ENCODE measurements around the gene UBE2E2. TPM values are rescaled to one million over a fixed set of nuclear protein-coding genes. Genes with fewer than 3 reads are reported as not detected.

UBE2E2 gene
- total RNA-seq, 2 experiments from 2014 or later, result 41.1 to 48.8 TPM

- Histone ChIP-seq H3K4me1 (ENCODE audit: insufficient read depth, low read length, poor library complexity, severe bottlenecking) (no peaks in the 10 kb centered on the region), H3K9me2 (ENCODE audit: insufficient read depth, low read length) (no peaks in the 10 kb centered on the region), H3K27ac (ENCODE audit: low read depth, low read length, poor library complexity, severe bottlenecking) (no peak overlapping the region), H3K79me2 (ENCODE audit: insufficient read depth, low read depth, low read length) (peaks cover 73% of the 10 kb centered on the region), H3K4me3 (ENCODE audit: low read depth, low read length, poor library complexity, severe bottlenecking) (no peak overlapping the region), H3K9me3 (ENCODE audit: low read length) (0 out of 2 replicates have a peak, but pooled peaks cover 3% of the 10 kb centered on the region), H4K20me1 (ENCODE audit: insufficient read depth, low read length) (0 out of 2 replicates have a peak, but pooled peaks cover 12% of the 10 kb centered on the region), H3K36me3 (ENCODE audit: insufficient read depth, low read length) (no peaks in the 10 kb centered on the region), H2AFZ (ENCODE audit: low read length) (no peak overlapping the region), H3K4me2 (ENCODE audit: low read length) (no peak overlapping the region)
- POLR2A ChIA-PET, result interaction anchor here (1.3 to 2.0 kb wide), 7 partner anchors 7 to 22 kb away, joined by 4 to 10 read pairs (median 6); no protein-coding TSS in a partner anchor
- CTCF ChIA-PET (ENCODE audit: unreplicated experiment), result no interaction called here
- TF ChIP-seq EZH2phosphoT487 (IDR thresholded peaks at IDR 0.05; ENCODE audit: borderline replicate concordance, low read depth, low read length) (no peak), CTCF (conservative IDR thresholded peaks at IDR 0.05; ENCODE audit: low read length) (no peak)
- intact Hi-C loops (cut with micrococcal nuclease; ENCODE audit: unreplicated experiment), result no loop called here
- no peak for DNase-seq (ENCODE audit: low spot score)
- no TSS peak for BruUV-seq (replicated peaks)
Observed at GRCh38 chr3:23241256-23241655, 38.1 kb downstream of the UBE2E2 start.

DNA sequence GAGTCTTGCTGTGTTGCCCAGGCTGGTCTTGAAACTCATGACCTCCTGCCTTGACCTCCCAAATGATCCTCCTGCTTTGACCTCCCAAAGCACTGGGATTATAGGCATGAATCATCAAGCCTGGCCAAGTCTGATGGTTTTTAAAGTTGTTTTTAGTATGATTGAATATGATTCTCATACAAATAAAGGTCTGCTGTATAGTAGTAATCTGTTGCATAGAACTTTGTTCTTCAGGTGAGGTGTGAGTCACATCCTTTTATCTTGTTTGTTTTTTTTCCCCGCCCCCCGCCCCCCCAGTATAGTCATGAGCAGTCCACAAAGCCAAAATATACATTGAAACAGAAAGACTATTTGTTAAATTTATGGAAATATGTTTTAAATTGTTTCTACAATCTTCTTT is 39.0 kb downstream of the UBE2E2 start:
- Histone ChIP-seq H3K36me3 (ENCODE audit: insufficient read depth, low read length) (no peaks in the 10 kb centered on the region), H3K4me3 (ENCODE audit: low read depth, low read length, poor library complexity, severe bottlenecking) (no peak overlapping the region), H3K79me2 (ENCODE audit: insufficient read depth, low read depth, low read length) (peaks cover 71% of the 10 kb centered on the region), H3K9me2 (ENCODE audit: insufficient read depth, low read length) (no peaks in the 10 kb centered on the region), H2AFZ (ENCODE audit: low read length) (no peak overlapping the region), H3K9me3 (ENCODE audit: low read length) (0 out of 2 replicates have a peak, but pooled peaks cover 3% of the 10 kb centered on the region), H3K4me1 (ENCODE audit: insufficient read depth, low read length, poor library complexity, severe bottlenecking) (no peaks in the 10 kb centered on the region), H4K20me1 (ENCODE audit: insufficient read depth, low read length) (0 out of 2 replicates have a peak, but pooled peaks cover 12% of the 10 kb centered on the region), H3K27ac (ENCODE audit: low read depth, low read length, poor library complexity, severe bottlenecking) (no peak overlapping the region), H3K4me2 (ENCODE audit: low read length) (no peak overlapping the region)
- TF ChIP-seq EZH2phosphoT487 (IDR thresholded peaks at IDR 0.05; ENCODE audit: borderline replicate concordance, low read depth, low read length) (no peak), CTCF (conservative IDR thresholded peaks at IDR 0.05; ENCODE audit: low read length) (no peak)
- intact Hi-C loops (cut with micrococcal nuclease; ENCODE audit: unreplicated experiment), result no loop called here
- BruUV-seq (replicated peaks), result no TSS peak
- no peak for DNase-seq (ENCODE audit: low spot score)
- ChIA-PET POLR2A (no interaction called here), CTCF (ENCODE audit: unreplicated experiment) (no interaction called here)

GRCh38 chr3:23244324-23245041 is 41.4 kb downstream of the UBE2E2 start:
- CTCF ChIA-PET (ENCODE audit: unreplicated experiment), result no interaction called here
- no peak for TF ChIP-seq CTCF (conservative IDR thresholded peaks at IDR 0.05; ENCODE audit: low read length)
- DNase-seq (ENCODE audit: low spot score), result no peak
- POLR2A ChIA-PET, result interaction anchor here (0.5 to 1.4 kb wide), 6 partner anchors 10 to 523 kb away, joined by 3 to 7 read pairs (median 4); no protein-coding TSS in a partner anchor
- Histone ChIP-seq H3K9me3 (ENCODE audit: low read length) (0 out of 2 replicates have a peak, but pooled peaks cover 3% of the 10 kb centered on the region), H3K79me2 (ENCODE audit: insufficient read depth, low read depth, low read length) (peaks cover 58% of the 10 kb centered on the region; the same call in 1 of the 2 replicates), H3K27ac (ENCODE audit: low read depth, low read length, poor library complexity, severe bottlenecking) (no peak overlapping the region), H2AFZ (ENCODE audit: low read length) (no peak overlapping the region), H4K20me1 (ENCODE audit: insufficient read depth, low read length) (0 out of 2 replicates have a peak, but pooled peaks cover 2% of the 10 kb centered on the region), H3K4me2 (ENCODE audit: low read length) (no peak overlapping the region), H3K4me1 (ENCODE audit: insufficient read depth, low read length, poor library complexity, severe bottlenecking) (no peaks in the 10 kb centered on the region), H3K36me3 (ENCODE audit: insufficient read depth, low read length) (no peaks in the 10 kb centered on the region), H3K4me3 (ENCODE audit: low read depth, low read length, poor library complexity, severe bottlenecking) (no peak overlapping the region), H3K9me2 (ENCODE audit: insufficient read depth, low read length) (no peaks in the 10 kb centered on the region)
- TSS peak; percentile 8 for BruUV-seq (replicated peaks)
- intact Hi-C loops (cut with micrococcal nuclease; ENCODE audit: unreplicated experiment), result no loop called here

All from OCI-LY7 (cell line).